Choroid plexus epithelial cell (primary cell): Measurements from ENCODE around the gene DDX47.
A peak's percentile ranks its signal among the peaks of the same experiment; 100 is the strongest.
"Not testable (repeated sequence)": the region's sequence is repeated elsewhere in the genome, so short reads cannot be mapped to it uniquely, and the experiment has no call there.

Experiments
- DNase-seq: peaks from one replicate; pipeline ENCODE4 v3.0.0-alpha.2; 2010; ENCODE audit warnings: low read depth
- H3K4me3 ChIP-seq: 2 replicates; pipeline ENCODE4 v1.5.1; 2011; ENCODE audit warnings: low read depth, mild to moderate bottlenecking, control low read depth, low read length, moderate library complexity
- TF ChIP-seq, protein P1 (sequence below): conservative IDR thresholded peaks from 2 replicates; pipeline ENCODE4 v1.5.1; 2011; ENCODE audit warnings: low read depth, mild to moderate bottlenecking, control low read depth, inconsistent platforms, low read length, moderate library complexity

DDX47 gene

DNA sequence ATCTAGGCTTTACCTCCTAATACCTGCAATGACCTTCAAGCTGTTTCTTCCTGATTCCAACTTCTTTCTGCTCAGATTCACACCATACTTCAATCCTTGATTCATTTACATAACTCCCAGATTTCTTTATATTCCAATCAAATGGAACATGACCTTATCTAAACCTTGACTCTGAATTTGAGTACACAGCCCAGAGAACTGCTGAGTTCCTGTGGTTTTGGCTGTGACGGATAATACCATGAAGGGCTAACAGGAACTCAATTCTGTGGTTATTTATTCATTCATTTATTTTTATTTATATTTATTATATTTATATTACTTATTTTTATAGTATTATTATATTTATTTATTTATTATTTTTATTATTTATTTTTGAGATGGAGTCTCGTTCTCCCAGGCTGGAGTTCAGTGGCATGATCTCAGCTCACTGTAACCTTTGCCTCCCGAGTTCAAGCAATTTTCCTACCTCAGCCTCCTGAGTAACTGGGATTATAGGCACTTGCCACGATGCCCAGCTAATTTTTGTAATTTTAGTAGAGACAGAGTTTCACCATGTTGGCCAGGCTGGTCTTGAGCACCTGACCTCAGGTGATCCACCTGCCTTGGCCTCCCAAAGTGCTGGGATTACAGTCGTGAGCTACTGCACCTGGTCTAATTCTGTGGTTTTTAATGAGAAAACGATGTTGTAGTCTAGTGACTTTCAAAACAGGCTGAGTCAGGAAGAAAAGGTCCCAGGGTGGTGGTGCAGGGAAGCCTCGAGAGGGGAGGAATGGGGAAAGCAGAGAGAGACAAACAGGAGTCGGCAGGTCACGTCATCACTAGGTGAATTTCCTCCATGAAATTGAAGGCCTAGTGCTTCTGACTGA is 16.0 kb upstream of the DDX47 start:
- H3K4me3 ChIP-seq: no peak overlapping the region
- no peak for DNase-seq
- TF ChIP-seq, protein P1, sequence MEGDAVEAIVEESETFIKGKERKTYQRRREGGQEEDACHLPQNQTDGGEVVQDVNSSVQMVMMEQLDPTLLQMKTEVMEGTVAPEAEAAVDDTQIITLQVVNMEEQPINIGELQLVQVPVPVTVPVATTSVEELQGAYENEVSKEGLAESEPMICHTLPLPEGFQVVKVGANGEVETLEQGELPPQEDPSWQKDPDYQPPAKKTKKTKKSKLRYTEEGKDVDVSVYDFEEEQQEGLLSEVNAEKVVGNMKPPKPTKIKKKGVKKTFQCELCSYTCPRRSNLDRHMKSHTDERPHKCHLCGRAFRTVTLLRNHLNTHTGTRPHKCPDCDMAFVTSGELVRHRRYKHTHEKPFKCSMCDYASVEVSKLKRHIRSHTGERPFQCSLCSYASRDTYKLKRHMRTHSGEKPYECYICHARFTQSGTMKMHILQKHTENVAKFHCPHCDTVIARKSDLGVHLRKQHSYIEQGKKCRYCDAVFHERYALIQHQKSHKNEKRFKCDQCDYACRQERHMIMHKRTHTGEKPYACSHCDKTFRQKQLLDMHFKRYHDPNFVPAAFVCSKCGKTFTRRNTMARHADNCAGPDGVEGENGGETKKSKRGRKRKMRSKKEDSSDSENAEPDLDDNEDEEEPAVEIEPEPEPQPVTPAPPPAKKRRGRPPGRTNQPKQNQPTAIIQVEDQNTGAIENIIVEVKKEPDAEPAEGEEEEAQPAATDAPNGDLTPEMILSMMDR: no peak

DNA sequence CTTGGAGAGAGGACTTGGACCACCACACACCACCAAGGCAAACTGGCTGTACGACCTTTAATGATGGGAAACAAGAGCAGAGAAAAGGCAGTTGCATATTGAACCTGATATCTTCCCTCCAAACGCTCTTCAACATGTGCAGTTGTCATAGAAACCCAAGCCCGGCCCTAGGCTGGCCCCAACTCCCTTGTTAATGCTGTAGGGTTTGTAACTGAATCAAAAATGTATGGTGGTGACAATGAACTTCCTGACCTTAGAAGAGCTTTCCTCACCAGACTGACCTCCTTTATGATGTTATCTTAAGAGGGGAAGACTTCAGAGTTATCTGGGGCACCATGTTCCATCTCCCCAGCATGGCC is 15.4 kb upstream of the DDX47 start:
- TF ChIP-seq, protein P1: no peak
- no peak overlapping the region for H3K4me3 ChIP-seq
- no peak for DNase-seq

DNA sequence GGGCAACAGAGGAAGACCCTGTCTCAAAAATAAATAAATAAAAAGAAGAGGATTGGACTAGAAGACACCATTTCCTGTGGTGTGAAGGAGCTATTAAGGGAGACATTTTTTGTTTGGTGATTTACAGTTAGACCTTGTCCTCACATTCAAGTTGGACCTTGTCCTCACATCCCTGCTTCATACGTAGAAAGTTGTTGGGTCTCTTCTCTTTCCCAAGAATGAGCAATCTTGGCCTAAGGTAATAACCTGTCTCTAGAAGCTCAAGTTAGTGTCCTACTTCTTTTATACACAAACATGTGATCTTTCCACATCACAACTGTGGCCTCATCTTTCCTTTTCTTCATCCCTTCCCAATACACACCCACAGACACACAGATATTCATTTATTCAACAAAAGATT is 14.7 kb upstream of the DDX47 start:
- no peak overlapping the region for H3K4me3 ChIP-seq
- TF ChIP-seq, protein P1: no peak
- DNase-seq: no peak

DNA sequence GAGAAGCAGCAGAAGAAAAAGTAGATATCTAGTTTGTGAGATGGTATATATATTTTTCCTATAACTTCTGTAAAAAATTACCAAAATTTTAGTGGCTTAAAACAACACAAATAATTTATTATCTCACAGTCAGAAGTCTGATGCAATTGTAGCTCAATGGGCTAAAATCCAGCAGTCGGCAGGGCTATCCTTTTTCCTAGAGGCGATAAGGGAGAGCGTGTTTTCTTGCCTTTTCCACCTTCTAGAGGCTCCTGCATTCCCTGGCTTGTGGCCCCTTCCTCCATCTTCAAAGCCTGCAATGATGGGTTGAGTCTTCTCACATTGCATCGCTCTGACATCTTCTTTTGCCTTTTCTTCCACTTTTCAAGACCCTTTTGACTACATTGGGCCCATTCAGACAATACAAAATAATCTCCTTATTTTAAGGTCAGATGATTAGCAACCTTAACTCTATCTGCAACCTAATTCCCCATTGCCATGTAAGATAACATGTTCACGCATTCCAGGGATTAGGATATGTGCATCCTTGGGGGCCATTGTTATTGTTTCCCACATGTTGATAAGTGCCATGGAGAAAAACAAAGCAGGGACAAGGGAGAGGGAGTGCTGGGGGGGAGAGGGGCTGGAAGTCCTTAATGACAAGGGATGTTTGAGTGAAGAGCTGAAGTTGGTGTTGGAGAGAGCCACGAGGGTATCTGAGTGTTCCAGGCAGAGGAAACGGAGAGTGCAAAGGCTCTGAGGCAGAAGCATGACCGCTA is 13.8 kb upstream of the DDX47 start:
- DNase-seq: no peak
- no peak overlapping the region for H3K4me3 ChIP-seq
- TF ChIP-seq, protein P1: no peak

DNA sequence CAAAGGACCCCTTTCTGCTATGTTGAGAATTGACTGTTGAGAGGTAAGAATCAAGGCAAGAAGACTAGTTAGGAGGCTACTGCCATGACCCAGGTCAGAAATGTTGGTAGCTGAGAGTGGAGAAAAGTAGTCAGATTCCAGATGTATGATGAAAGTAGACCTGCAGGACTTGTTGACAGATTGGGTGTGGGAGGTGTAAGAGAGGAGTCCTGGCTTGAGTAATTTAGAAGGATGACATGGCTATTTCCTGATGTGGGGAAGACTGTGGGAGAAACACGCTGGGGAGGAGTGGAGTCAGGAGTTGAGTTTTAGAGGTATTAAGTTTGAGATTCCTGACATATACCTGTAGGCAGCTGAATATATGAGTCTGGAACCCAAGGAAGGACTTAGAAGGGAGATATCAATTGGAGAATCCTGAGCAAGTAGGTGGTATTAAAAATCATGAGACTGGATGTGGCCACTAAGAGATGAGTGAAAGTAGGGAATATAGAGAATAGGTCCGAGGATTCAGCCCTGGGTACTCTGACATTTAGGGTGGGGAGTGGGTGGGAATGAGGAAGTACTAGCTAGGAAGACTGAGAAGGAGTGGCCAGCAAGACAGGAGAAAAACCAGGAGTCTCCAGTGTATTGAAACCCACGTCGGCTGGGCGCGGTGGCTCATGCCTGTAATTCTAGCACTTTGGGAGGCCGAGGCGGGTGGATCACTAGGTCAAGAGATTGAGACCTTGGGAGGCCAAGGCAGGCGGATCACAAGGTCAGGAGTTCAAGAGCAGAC is 12.6 kb upstream of the DDX47 start:
- TF ChIP-seq, protein P1: no peak
- peak; percentile 68 for DNase-seq
- no peak overlapping the region for H3K4me3 ChIP-seq

DNA sequence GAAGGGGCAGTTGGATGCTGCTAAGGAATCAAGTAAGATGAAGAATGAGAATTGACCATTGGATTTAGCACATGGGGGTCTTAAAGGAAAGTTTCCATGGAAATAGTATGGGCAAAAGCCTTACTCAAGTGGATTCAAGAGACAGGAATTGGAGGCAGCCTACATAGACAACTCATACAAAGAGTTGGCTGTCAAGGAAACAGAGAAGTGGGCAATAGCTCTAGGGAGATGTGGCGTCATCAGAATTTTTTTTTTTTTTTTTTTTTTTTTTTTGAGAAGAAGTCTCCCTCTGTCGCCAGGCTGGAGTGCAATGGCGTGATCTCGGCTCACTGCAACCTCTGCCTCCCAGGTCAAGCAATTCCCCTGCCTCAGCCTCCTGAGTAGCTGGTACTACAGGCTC is 11.5 kb upstream of the DDX47 start:
- H3K4me3 ChIP-seq, DNase-seq: not testable (repeated sequence)

DNA sequence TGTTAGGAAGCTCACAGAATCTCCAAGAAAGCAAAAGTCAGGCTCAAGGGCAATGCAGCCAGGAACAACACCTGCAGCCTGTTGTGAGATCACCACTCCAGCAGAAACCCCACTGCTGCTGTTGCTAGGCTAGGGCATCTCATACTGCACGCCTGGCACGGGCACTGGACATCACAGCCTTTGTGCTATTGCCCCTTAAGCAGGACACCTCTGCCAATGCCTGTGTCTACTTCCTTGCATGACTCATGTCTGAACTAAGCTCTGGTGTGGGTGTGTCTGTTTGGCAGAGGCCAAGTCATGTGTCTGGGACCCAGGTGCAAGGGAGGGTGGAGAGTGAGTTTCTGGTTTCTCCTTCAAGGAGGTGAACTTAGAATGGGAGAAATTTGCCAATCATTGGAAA is 10.0 kb upstream of the DDX47 start:
- TF ChIP-seq, protein P1: no peak
- H3K4me3 ChIP-seq: no peak overlapping the region
- DNase-seq: peak; percentile 82
